ENCODE data around the gene PARP1. TPM values are rescaled to one million over a fixed set of nuclear protein-coding genes. Genes with fewer than 3 reads are reported as not detected.
A peak's percentile ranks its signal among the peaks of the same experiment; 100 is the strongest.

Gene PARP1
- total RNA-seq, 4 donors from 2014 or later, result 30.9 to 65.1 (median 48.2) TPM

- TF ChIP-seq, protein P1, sequence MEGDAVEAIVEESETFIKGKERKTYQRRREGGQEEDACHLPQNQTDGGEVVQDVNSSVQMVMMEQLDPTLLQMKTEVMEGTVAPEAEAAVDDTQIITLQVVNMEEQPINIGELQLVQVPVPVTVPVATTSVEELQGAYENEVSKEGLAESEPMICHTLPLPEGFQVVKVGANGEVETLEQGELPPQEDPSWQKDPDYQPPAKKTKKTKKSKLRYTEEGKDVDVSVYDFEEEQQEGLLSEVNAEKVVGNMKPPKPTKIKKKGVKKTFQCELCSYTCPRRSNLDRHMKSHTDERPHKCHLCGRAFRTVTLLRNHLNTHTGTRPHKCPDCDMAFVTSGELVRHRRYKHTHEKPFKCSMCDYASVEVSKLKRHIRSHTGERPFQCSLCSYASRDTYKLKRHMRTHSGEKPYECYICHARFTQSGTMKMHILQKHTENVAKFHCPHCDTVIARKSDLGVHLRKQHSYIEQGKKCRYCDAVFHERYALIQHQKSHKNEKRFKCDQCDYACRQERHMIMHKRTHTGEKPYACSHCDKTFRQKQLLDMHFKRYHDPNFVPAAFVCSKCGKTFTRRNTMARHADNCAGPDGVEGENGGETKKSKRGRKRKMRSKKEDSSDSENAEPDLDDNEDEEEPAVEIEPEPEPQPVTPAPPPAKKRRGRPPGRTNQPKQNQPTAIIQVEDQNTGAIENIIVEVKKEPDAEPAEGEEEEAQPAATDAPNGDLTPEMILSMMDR (IDR thresholded peaks at IDR 0.05), result no peak
- TF ChIP-seq POLR2A (IDR thresholded peaks at IDR 0.05), result no peak
- no peak overlapping the region for H3K4me3 ChIP-seq (ENCODE audit: low read depth, poor library complexity, severe bottlenecking)
- WGBS, 2 donors, result 59 to 69% methylated on average over 2 of the region's 2 CpGs
- no peak for DNase-seq (ENCODE audit: low spot score in 2 of 2)
- intact Hi-C loops (cut with DNase I; ENCODE audit: low total_unique reads), result no loop called here
Measured at GRCh38 chr1:226450688-226451087, 42.8 kb upstream of the PARP1 start.

GRCh38 chr1:226449823-226450222 lies 41.9 kb upstream of the PARP1 start:
- DNase-seq (ENCODE audit: low spot score in 2 of 2), result no peak
- intact Hi-C loops (cut with DNase I; ENCODE audit: low total_unique reads), result no loop called here
- no peak overlapping the region for H3K4me3 ChIP-seq (ENCODE audit: low read depth, poor library complexity, severe bottlenecking)
- 87 to 91% methylated on average over 5 of the region's 5 CpGs for WGBS, 2 donors
- TF ChIP-seq, protein P1 (IDR thresholded peaks at IDR 0.05), result no peak
- TF ChIP-seq POLR2A (IDR thresholded peaks at IDR 0.05), result no peak

DNA sequence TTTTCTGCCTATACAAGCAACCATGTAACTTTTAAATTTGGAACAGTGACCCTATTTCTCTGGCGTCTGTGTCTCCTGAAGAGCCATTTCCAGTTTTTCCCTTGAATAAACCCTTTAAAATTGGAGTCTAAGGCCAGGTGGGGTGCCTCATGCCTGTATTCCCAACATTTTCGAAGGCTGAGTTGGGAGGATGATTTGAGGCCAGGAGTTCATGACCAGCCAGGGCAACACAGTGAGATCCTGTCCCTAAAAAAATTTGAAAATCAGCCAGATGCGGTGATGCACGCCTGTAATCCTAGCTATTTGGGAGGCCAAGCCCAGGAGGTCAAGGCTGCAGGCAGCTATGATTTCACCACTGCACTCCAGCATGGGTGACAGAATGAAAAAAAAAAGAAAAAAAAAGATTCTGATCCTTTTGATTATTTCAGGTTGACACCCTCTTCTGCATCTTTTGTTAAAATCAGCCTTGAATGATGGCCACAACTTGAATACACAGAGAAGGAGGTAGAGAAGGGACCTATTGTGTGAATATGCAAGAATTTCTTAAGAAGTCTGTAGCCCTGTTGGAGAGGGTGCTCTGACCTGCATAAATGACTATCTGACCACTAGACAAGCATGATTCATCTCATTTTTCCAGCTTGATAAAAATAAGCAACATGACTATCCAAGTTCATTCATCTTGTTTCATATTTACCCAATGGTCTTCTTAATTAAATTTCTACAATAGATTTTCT lies 40.2 kb upstream of the PARP1 start:
- intact Hi-C loops (cut with DNase I; ENCODE audit: low total_unique reads), result no loop called here

DNA sequence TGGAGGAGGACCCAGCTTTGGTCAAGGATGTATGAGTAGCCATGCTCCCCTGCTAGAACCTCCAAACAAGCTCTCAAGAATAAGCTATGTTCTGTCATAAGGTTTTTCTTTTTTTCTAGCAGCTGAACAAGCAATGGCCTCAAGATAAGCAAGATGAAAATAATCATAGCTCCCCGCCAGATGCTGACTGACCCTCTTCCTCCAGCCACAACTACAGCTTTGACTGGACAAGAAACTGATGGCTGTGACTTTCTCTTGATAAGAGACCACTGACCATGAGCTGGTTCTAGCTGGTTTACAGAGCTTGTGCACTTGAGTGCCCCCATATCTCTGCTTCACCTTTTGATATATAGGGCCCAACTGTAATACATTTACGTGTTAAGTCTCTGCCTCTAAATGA lies 38.2 kb upstream of the PARP1 start:
- no peak overlapping the region for H3K4me3 ChIP-seq (ENCODE audit: low read depth, poor library complexity, severe bottlenecking)
- WGBS, 2 donors, result 96% methylated on average over 2 of the region's 2 CpGs
- intact Hi-C loops (cut with DNase I; ENCODE audit: low total_unique reads), result no loop called here
- TF ChIP-seq, protein P1 (IDR thresholded peaks at IDR 0.05), result no peak
- no peak for TF ChIP-seq POLR2A (IDR thresholded peaks at IDR 0.05)
- no peak for DNase-seq (ENCODE audit: low spot score in 2 of 2)

More for the DNA sequence above, 40.2 kb upstream of the PARP1 start:
- TF ChIP-seq, protein P1 (IDR thresholded peaks at IDR 0.05), result no peak
- TF ChIP-seq POLR2A (IDR thresholded peaks at IDR 0.05), result no peak
- no peak for DNase-seq (ENCODE audit: low spot score in 2 of 2)
- no peak overlapping the region for H3K4me3 ChIP-seq (ENCODE audit: low read depth, poor library complexity, severe bottlenecking)
- 86 to 91% methylated on average over 4 of the region's 4 CpGs for WGBS, 2 donors

GRCh38 chr1:226444901-226445300 lies 37.0 kb upstream of the PARP1 start:
- peak in 1 of 2 donors; percentile 76 for DNase-seq (ENCODE audit: low spot score in 2 of 2)
- TF ChIP-seq, protein P1 (IDR thresholded peaks at IDR 0.05), result no peak
- TF ChIP-seq POLR2A (IDR thresholded peaks at IDR 0.05), result no peak
- intact Hi-C loops (cut with DNase I; ENCODE audit: low total_unique reads), result no loop called here
- WGBS, 2 donors, result 64 to 79% methylated on average over 2 of the region's 2 CpGs
- no peak overlapping the region for H3K4me3 ChIP-seq (ENCODE audit: low read depth, poor library complexity, severe bottlenecking)

DNA sequence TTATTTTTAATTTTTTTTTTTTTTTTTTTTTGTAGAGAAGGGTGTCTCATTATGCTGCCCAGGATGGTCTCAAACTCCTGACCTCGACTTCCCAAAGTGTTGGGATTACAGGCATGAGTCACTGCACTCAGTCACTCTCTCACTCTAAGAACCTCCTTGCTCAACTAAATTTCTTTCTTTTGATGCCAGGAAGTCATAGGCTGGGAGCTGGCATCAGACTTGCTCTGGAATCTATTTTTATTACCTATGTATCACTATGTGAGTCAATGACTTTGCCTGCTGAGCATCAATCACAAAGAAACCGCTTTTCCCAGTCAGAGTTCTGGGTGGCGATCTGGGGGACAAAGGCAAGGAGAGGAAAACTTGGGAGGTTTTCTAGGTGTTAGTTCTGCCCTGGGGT lies 35.5 kb upstream of the PARP1 start:
- no peak for TF ChIP-seq POLR2A (IDR thresholded peaks at IDR 0.05)
- TF ChIP-seq, protein P1 (IDR thresholded peaks at IDR 0.05), result no peak
- intact Hi-C loops (cut with DNase I; ENCODE audit: low total_unique reads), result no loop called here
- no peak overlapping the region for H3K4me3 ChIP-seq (ENCODE audit: low read depth, poor library complexity, severe bottlenecking)
- 54 to 56% methylated on average over 3 of the region's 3 CpGs for WGBS, 2 donors
- peak in 1 of 2 donors; percentile 14 for DNase-seq (ENCODE audit: low spot score in 2 of 2)

Data from lower leg skin (tissue), 4 donors.